Activated T-cell treated with anti-CD3 and anti-CD28 coated beads, Interleukin-2, amount 50 U/mL, for 4 hours (primary cell): ENCODE data around the gene ALX1. TPM values are rescaled to one million over a fixed set of nuclear protein-coding genes. Genes with fewer than 3 reads are reported as not detected.

Experiments
- ATAC-seq, 2 donors: fragments of 200-7000 bp; cut with Tn5 transposase; one replicate each; pipeline ENCODE4 v1.10.0; 2021
- DNase-seq: peaks from one replicate; pipeline ENCODE4 v3.0.0-alpha.2; 2020
- H3K27me3 Mint-ChIP-seq: one replicate; pipeline ENCODE4 v1.8.0; 2021; ENCODE audit warnings: low read depth, mixed read lengths
- H3K36me3 Mint-ChIP-seq: one replicate; pipeline ENCODE4 v1.8.0; 2022; ENCODE audit warnings: mixed read lengths; ENCODE audit not compliant: insufficient read depth
- H3K4me1 Mint-ChIP-seq: one replicate; pipeline ENCODE4 v1.8.0; 2021; ENCODE audit warnings: low read depth, mixed read lengths
- H3K4me3 Mint-ChIP-seq: one replicate; pipeline ENCODE4 v1.8.0; 2021; ENCODE audit warnings: mild to moderate bottlenecking, moderate library complexity, mixed read lengths
- H3K9me3 Mint-ChIP-seq: one replicate; pipeline ENCODE4 v1.8.0; 2021; ENCODE audit warnings: mixed read lengths
- total RNA-seq, 3 donors: library from RNA; stranded (reverse); gene quantifications; one replicate each; pipeline ENCODE4 v1.2.1, GENCODE V29; 2021

The ALX1 gene
- total RNA-seq, 3 donors from 2014 or later = not detected

GRCh38 chr12:85329913-85330312, 49.9 kb downstream of the ALX1 start:
- no peaks in the 10 kb centered on the region for H3K27me3 Mint-ChIP-seq
- no peak for ATAC-seq
- H3K4me3 Mint-ChIP-seq = no peak overlapping the region
- H3K9me3 Mint-ChIP-seq = peaks cover 7% of the 10 kb centered on the region
- no peak for DNase-seq
- no peaks in the 10 kb centered on the region for H3K36me3 Mint-ChIP-seq
- no peaks in the 10 kb centered on the region for H3K4me1 Mint-ChIP-seq

DNA sequence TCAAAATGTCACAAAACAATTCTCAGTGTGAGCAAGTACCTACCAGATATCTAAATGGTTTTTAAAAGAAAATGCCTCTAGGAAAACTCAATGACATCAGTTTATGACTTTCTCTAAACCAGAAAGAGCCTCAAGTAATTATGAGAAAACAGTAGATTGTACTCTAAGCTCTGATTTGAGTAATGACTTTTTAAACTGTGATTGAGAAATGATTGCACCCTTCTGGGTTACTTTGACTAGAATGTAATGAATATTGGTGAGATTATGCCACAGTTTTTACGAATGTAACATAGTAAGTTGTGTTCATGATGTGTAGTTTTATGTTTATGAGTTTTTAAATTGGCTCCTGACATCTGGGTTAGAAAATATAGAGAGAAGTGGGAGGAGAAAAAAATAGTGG, 68.8 kb downstream of the ALX1 start:
- H3K4me1 Mint-ChIP-seq = no peaks in the 10 kb centered on the region
- H3K4me3 Mint-ChIP-seq = no peak overlapping the region
- DNase-seq (no peak), ATAC-seq (no peak)
- no peaks in the 10 kb centered on the region for H3K27me3 Mint-ChIP-seq
- peaks cover 5% of the 10 kb centered on the region for H3K9me3 Mint-ChIP-seq
- H3K36me3 Mint-ChIP-seq = no peaks in the 10 kb centered on the region

- DNase-seq (no peak), ATAC-seq (no peak)
- H3K9me3 Mint-ChIP-seq = peaks cover 1% of the 10 kb centered on the region
- H3K4me3 Mint-ChIP-seq = no peak overlapping the region
- H3K27me3 Mint-ChIP-seq = no peaks in the 10 kb centered on the region
- H3K36me3 Mint-ChIP-seq = no peaks in the 10 kb centered on the region
- H3K4me1 Mint-ChIP-seq = no peaks in the 10 kb centered on the region
Observed at GRCh38 chr12:85350356-85350755, 70.3 kb downstream of the ALX1 start.

Other genes starting within 250 kb of the ALX1 start
- not detected for gene TSPAN19, start 243.9 kb upstream of the ALX1 start, total RNA-seq
- gene LRRIQ1, start 243.9 kb upstream of the ALX1 start, total RNA-seq = not detected